CD14-positive monocyte (primary cell): ENCODE measurements around the gene FKBP15. TPM values are rescaled to one million over a fixed set of nuclear protein-coding genes. Genes with fewer than 3 reads are reported as not detected.
A peak's percentile ranks its signal among the peaks of the same experiment; 100 is the strongest.

Experiments
- DNase-seq, 3 donors: peaks; one replicate each; pipeline ENCODE4 v3.0.0-alpha.2; 2011 to 2022
- H2AFZ ChIP-seq: 2 replicates; pipeline ENCODE4 v1.6.0; 2012; ENCODE audit warnings: mild to moderate bottlenecking, low read depth, low read length, inconsistent platforms; ENCODE audit not compliant: insufficient read depth, poor library complexity, severe bottlenecking
- H3K27ac ChIP-seq, 2 donors: 1 replicate in 1 of 2; 2 replicates in 1 of 2; pipeline ENCODE4 v1.5.1; 2012 to 2013; ENCODE audit warnings: low read length in 2 of 2, control low read depth in 1 of 2, inconsistent platforms in 1 of 2, low read depth in 1 of 2, mild to moderate bottlenecking in 1 of 2
- H3K27me3 ChIP-seq, 2 donors: one replicate each; pipeline versions ENCODE4 v1.6.0 to v1.6.1; 2011 to 2013; ENCODE audit warnings: low read length in 2 of 2; ENCODE audit not compliant: control insufficient read depth in 2 of 2, insufficient read depth in 2 of 2
- H3K36me3 ChIP-seq, 2 donors: replicated peaks in 1 of 2; 1 replicate in 1 of 2; 2 replicates in 1 of 2; pipeline versions ENCODE4 v1.5.1 to v1.6.1; 2012 to 2013; ENCODE audit warnings: low read length in 2 of 2, control low read depth in 1 of 2, inconsistent platforms in 1 of 2, mild to moderate bottlenecking in 1 of 2; ENCODE audit not compliant: insufficient read depth in 2 of 2, control insufficient read depth in 1 of 2
- H3K4me1 ChIP-seq, 2 donors: 1 replicate in 1 of 2; 2 replicates in 1 of 2; pipeline versions ENCODE4 v1.5.1 to v1.6.1; 2012 to 2013; ENCODE audit warnings: low read length in 2 of 2, control low read depth in 1 of 2, inconsistent platforms in 1 of 2, mild to moderate bottlenecking in 1 of 2, moderate library complexity in 1 of 2; ENCODE audit not compliant: insufficient read depth in 2 of 2, control insufficient read depth in 1 of 2
- H3K4me2 ChIP-seq: replicated peaks from 2 replicates; pipeline ENCODE3; 2012; ENCODE audit warnings: low read length, moderate library complexity, mild to moderate bottlenecking; ENCODE audit not compliant: poor library complexity, severe bottlenecking; ENCODE audit errors: extremely low read depth
- H3K4me3 ChIP-seq, 3 experiments: fragments of 200-600 bp in 1 of 3; sonication (generic) in 1 of 3; replicated peaks in 1 of 3; 1 replicate in 2 of 3; 2 replicates in 1 of 3; pipeline ENCODE4 v1.5.1; 2011 to 2013; ENCODE audit warnings: low read length in 3 of 3, mild to moderate bottlenecking in 3 of 3, control low read depth in 2 of 3, low read depth in 2 of 3, inconsistent platforms in 1 of 3, moderate library complexity in 1 of 3
- H3K79me2 ChIP-seq: 2 replicates; pipeline ENCODE4 v1.6.0; 2012; ENCODE audit warnings: mild to moderate bottlenecking, control low read depth, inconsistent platforms, low read length, moderate library complexity; ENCODE audit not compliant: insufficient read depth
- H3K9ac ChIP-seq: 2 replicates; pipeline ENCODE4 v1.6.0; 2017; ENCODE audit warnings: low read length, mild to moderate bottlenecking; ENCODE audit not compliant: insufficient read depth, poor library complexity, severe bottlenecking
- H3K9me3 ChIP-seq, 2 donors: replicated peaks in 1 of 2; 1 replicate in 1 of 2; 2 replicates in 1 of 2; pipeline versions ENCODE4 v1.5.1 to v1.6.1; 2012 to 2013; ENCODE audit warnings: low read length in 2 of 2, control low read depth in 1 of 2; ENCODE audit not compliant: control insufficient read depth in 1 of 2, insufficient read depth in 1 of 2
- H4K20me1 ChIP-seq: 2 replicates; pipeline ENCODE4 v1.6.0; 2012; ENCODE audit warnings: mild to moderate bottlenecking, low read length, control low read depth, moderate library complexity; ENCODE audit not compliant: insufficient read depth
- H3K27ac Mint-ChIP-seq, 7 donors: one replicate each; pipeline ENCODE4 v1.8.0; 2020; ENCODE audit warnings: mild to moderate bottlenecking in 7 of 7, mixed read lengths in 7 of 7, moderate library complexity in 6 of 7, inconsistent platforms in 2 of 7
- H3K27me3 Mint-ChIP-seq, 3 donors: one replicate each; pipeline ENCODE4 v1.8.0; 2021 to 2022; ENCODE audit warnings: low read depth in 3 of 3, mild to moderate bottlenecking in 3 of 3, mixed read lengths in 3 of 3, moderate library complexity in 3 of 3, inconsistent platforms in 1 of 3
- H3K36me3 Mint-ChIP-seq, 2 donors: one replicate each; pipeline ENCODE4 v1.8.0; 2020; ENCODE audit warnings: mixed read lengths in 2 of 2, inconsistent platforms in 1 of 2, mild to moderate bottlenecking in 1 of 2
- H3K4me1 Mint-ChIP-seq: one replicate; pipeline ENCODE4 v1.8.0; 2020; ENCODE audit warnings: mild to moderate bottlenecking, mixed read lengths
- H3K4me3 Mint-ChIP-seq, 2 donors: one replicate each; pipeline ENCODE4 v1.8.0; 2020; ENCODE audit warnings: mild to moderate bottlenecking in 2 of 2, mixed read lengths in 2 of 2, moderate library complexity in 1 of 2
- H3K9me3 Mint-ChIP-seq, 7 donors: one replicate each; pipeline ENCODE4 v1.8.0; 2020 to 2022; ENCODE audit warnings: mixed read lengths in 7 of 7, mild to moderate bottlenecking in 6 of 7, moderate library complexity in 6 of 7, inconsistent platforms in 2 of 7
- WGBS: methylation state at CpG from one replicate; pipeline ENCODE4 v1.1.5; 2013; ENCODE audit warnings: missing lambda C conversion rate; ENCODE audit not compliant: insufficient coverage; 5-methylcytosine and 5-hydroxymethylcytosine counted together
- intact Hi-C, 2 donors: fragments of 100-400 bp; cut with micrococcal nuclease; formaldehyde crosslinking; loops; one replicate each; pipeline versions ENCODE4 v1.15.0 to v1.15.1; 2023
- polyA plus RNA-seq, 3 donors: library from polyadenylated mRNA; depleted of rRNA in 1 of 3; unstranded in 2 of 3; stranded (reverse) in 1 of 3; fragments of 300-500 nt in 2 of 3; fragments of >200 nt in 1 of 3; fragmentation: Illumina TruSeq in 2 of 3; gene quantifications; 1 replicate in 2 of 3; 2 replicates in 1 of 3; pipeline ENCODE4 v1.2.3, GENCODE V29; 2012 to 2021
- TF ChIP-seq, protein P1 (sequence below): fragments of 200-600 bp; IDR thresholded peaks from one replicate; pipeline ENCODE4 v1.8.0; 2022; ENCODE audit warnings: antibody characterized with exemption, mild to moderate bottlenecking

FKBP15 gene
- polyA plus RNA-seq, 3 donors: 32.3 to 120 (median 55.7) TPM

DNA sequence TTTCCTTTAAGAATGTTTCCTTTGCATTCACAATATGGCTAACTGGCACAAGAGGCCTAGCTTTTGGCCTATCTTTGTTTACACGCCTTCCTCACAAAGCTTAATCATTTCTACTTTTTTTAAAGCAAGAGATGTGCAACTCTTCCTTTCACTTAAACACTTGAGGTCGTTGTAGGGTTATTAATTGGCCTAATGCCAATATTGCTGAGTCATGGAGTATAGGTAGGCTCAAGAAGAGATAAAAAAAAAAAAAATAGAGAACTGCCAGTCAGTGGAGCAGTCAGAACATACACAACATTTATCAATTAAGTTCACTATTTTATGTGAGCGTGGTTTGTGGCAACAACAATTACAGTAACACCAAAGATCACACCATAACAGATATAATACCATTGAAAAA is 5.9 kb downstream of the FKBP15 start:
- H3K4me2 ChIP-seq: no peak overlapping the region
- DNase-seq: peak in 2 of 3 donors; percentile 36 to 49
- Mint-ChIP-seq H3K27me3 (no peaks in the 10 kb centered on the region), H3K36me3 (peaks cover 42 to 53% of the 10 kb centered on the region in 2 donors), H3K4me3 (no peak overlapping the region), H3K27ac (peak overlapping the region; percentile 4 to 79 (median 58)), H3K9me3 (peaks cover 0 to 2% (median 0%) of the 10 kb centered on the region in 7 donors), H3K4me1 (peaks cover 53% of the 10 kb centered on the region)
- H3K27me3 ChIP-seq: no peaks in the 10 kb centered on the region
- no CpG with 5 or more reads among the region's 3 CpGs for WGBS
- TF ChIP-seq, protein P1, sequence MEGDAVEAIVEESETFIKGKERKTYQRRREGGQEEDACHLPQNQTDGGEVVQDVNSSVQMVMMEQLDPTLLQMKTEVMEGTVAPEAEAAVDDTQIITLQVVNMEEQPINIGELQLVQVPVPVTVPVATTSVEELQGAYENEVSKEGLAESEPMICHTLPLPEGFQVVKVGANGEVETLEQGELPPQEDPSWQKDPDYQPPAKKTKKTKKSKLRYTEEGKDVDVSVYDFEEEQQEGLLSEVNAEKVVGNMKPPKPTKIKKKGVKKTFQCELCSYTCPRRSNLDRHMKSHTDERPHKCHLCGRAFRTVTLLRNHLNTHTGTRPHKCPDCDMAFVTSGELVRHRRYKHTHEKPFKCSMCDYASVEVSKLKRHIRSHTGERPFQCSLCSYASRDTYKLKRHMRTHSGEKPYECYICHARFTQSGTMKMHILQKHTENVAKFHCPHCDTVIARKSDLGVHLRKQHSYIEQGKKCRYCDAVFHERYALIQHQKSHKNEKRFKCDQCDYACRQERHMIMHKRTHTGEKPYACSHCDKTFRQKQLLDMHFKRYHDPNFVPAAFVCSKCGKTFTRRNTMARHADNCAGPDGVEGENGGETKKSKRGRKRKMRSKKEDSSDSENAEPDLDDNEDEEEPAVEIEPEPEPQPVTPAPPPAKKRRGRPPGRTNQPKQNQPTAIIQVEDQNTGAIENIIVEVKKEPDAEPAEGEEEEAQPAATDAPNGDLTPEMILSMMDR: no peak
- H4K20me1 ChIP-seq: peaks cover 61% of the 10 kb centered on the region
- peaks cover 21 to 46% of the 10 kb centered on the region in 2 donors for H3K36me3 ChIP-seq
- H3K4me3 ChIP-seq: no peak overlapping the region
- H3K9ac ChIP-seq: no peak overlapping the region
- H3K79me2 ChIP-seq: peaks cover 89% of the 10 kb centered on the region
- H3K9me3 ChIP-seq: no peaks in the 10 kb centered on the region
- peak overlapping the region in 1 of 2 donors; percentile 65 for H3K27ac ChIP-seq
- H2AFZ ChIP-seq: no peak overlapping the region
- peaks cover 30 to 44% of the 10 kb centered on the region in 2 donors for H3K4me1 ChIP-seq
- intact Hi-C loops: no loop called here

DNA sequence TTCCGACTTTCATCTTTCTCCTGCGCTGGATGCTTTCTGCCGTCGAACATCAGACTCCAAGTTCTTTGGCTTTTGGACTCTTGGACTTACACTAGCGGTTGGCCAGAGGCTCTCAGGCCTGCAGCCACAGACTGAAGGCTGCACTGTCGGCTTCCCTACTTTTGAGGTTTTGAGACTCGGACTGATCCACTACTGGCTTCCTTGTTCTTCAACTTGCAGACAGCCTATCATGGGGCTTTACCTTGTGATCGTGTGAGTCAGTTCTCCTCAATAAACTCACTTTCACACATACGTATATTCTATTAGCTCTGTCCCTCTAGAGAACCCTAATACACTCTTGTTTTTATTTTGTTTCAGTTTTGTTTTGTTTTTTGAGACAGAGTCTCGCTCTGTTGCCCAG is 10.3 kb downstream of the FKBP15 start:
- no peak overlapping the region for H3K4me3 ChIP-seq
- Mint-ChIP-seq H3K9me3 (peaks cover 0 to 2% (median 0%) of the 10 kb centered on the region in 7 donors), H3K4me1 (peaks cover 43% of the 10 kb centered on the region), H3K4me3 (no peak overlapping the region), H3K27me3 (no peaks in the 10 kb centered on the region), H3K36me3 (peaks cover 56 to 88% of the 10 kb centered on the region in 2 donors), H3K27ac (peak overlapping the region in 6 of 7 donors; percentile 1 to 85 (median 53))
- no peak overlapping the region for H2AFZ ChIP-seq
- peak overlapping the region in 1 of 2 donors; percentile 62 for H3K27ac ChIP-seq
- no peaks in the 10 kb centered on the region for H3K9me3 ChIP-seq
- WGBS: 94% methylated on average over 7 of the region's 10 CpGs
- no peak overlapping the region for H3K9ac ChIP-seq
- H3K79me2 ChIP-seq: peaks cover 83% of the 10 kb centered on the region
- peaks cover 50 to 81% of the 10 kb centered on the region in 2 donors for H3K36me3 ChIP-seq
- TF ChIP-seq, protein P1: no peak
- no peak for DNase-seq
- H4K20me1 ChIP-seq: peaks cover 76% of the 10 kb centered on the region
- H3K4me2 ChIP-seq: no peak overlapping the region
- peaks cover 17 to 28% of the 10 kb centered on the region in 2 donors for H3K4me1 ChIP-seq
- H3K27me3 ChIP-seq: no peaks in the 10 kb centered on the region
- intact Hi-C loops: no loop called here
